ENCODE measurements around the gene CCL17. TPM values are rescaled to one million over a fixed set of nuclear protein-coding genes. Genes with fewer than 3 reads are reported as not detected.

The CCL17 gene
- total and polyA plus RNA-seq, 4 donors: 3.1 to 39.3 (median 3.5) TPM; not detected in 1

DNA sequence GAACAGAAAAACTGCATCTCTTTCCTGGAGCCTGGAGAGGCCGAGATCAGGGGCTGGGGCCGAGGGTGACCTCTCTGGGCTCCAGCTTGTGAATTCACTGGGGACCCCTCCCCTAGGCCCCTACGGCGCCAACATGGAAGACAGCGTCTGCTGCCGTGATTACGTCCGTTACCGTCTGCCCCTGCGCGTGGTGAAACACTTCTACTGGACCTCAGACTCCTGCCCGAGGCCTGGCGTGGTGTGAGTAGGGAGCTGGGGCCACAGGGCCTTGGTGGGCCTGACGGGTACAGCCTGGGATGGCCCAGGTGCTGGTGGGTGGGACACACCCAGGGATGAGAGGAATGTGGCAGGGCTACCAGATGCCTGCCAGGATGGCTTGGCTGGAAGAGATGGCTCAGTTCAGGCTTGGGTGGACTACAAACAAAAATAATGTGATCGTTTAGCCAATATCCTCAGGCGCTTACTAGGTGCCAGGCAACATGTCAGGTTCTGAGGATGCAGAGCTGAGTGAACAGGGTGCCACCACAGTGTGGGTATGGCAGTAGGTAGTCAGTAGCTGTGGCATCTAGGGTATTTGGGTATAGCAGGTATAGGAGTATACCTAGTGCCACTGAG lies 44.1 kb upstream of the CCL17 start:
- Histone ChIP-seq H3K27me3 (ENCODE audit: control insufficient read depth in 3 of 3, insufficient read depth in 3 of 3, low read length in 2 of 3) (no peaks in the 10 kb centered on the region), H3K36me3 (ENCODE audit: control insufficient read depth in 4 of 4, insufficient read depth in 4 of 4, low read length in 4 of 4) (no peaks in the 10 kb centered on the region), H3K4me3 (no peak overlapping the region), H3K27ac (ENCODE audit: low read depth in 1 of 2, low read length in 1 of 2) (no peak overlapping the region), H3K9me3 (ENCODE audit: control insufficient read depth in 4 of 4, insufficient read depth in 3 of 4, low read length in 3 of 4) (no peaks in the 10 kb centered on the region), H3K9ac (ENCODE audit: insufficient read depth in 1 of 2, low read length in 2 of 2) (no peak overlapping the region), H3K4me1 (ENCODE audit: control insufficient read depth in 5 of 5, insufficient read depth in 5 of 5, low read length in 5 of 5) (no peaks in the 10 kb centered on the region)
- TF ChIP-seq, protein P1, sequence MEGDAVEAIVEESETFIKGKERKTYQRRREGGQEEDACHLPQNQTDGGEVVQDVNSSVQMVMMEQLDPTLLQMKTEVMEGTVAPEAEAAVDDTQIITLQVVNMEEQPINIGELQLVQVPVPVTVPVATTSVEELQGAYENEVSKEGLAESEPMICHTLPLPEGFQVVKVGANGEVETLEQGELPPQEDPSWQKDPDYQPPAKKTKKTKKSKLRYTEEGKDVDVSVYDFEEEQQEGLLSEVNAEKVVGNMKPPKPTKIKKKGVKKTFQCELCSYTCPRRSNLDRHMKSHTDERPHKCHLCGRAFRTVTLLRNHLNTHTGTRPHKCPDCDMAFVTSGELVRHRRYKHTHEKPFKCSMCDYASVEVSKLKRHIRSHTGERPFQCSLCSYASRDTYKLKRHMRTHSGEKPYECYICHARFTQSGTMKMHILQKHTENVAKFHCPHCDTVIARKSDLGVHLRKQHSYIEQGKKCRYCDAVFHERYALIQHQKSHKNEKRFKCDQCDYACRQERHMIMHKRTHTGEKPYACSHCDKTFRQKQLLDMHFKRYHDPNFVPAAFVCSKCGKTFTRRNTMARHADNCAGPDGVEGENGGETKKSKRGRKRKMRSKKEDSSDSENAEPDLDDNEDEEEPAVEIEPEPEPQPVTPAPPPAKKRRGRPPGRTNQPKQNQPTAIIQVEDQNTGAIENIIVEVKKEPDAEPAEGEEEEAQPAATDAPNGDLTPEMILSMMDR (IDR thresholded peaks at IDR 0.05; ENCODE audit: control extremely low read depth, extremely low read depth): no peak
- WGBS, 2 donors: 96% methylated on average over 16 of the region's 16 CpGs
- ATAC-seq (ENCODE audit: insufficient read depth, low FRiP score) (no peak), DNase-seq (no peak)

- H3K27me3 ChIP-seq (ENCODE audit: control insufficient read depth in 3 of 3, insufficient read depth in 3 of 3, low read length in 2 of 3): no peaks in the 10 kb centered on the region
- peaks cover 0 to 1% (median 0%) of the 10 kb centered on the region in 5 donors for H3K4me1 ChIP-seq (ENCODE audit: control insufficient read depth in 5 of 5, insufficient read depth in 5 of 5, low read length in 5 of 5)
- TF ChIP-seq, protein P1 (IDR thresholded peaks at IDR 0.05; ENCODE audit: control extremely low read depth, extremely low read depth): no peak
- DNase-seq (no peak), ATAC-seq (ENCODE audit: insufficient read depth, low FRiP score) (no peak)
- H3K36me3 ChIP-seq (ENCODE audit: control insufficient read depth in 4 of 4, insufficient read depth in 4 of 4, low read length in 4 of 4): no peaks in the 10 kb centered on the region
- WGBS, 2 donors: 68 to 83% methylated on average over 4 of the region's 4 CpGs
- no peak overlapping the region for H3K4me3 ChIP-seq
- H3K9ac ChIP-seq (ENCODE audit: insufficient read depth in 1 of 2, low read length in 2 of 2): no peak overlapping the region
- H3K9me3 ChIP-seq (ENCODE audit: control insufficient read depth in 4 of 4, insufficient read depth in 3 of 4, low read length in 3 of 4): no peaks in the 10 kb centered on the region
- no peak overlapping the region for H3K27ac ChIP-seq (ENCODE audit: low read depth in 1 of 2, low read length in 1 of 2)
These were observed 43.2 kb upstream of the CCL17 start for GRCh38 chr16:57361404-57361803.

- DNase-seq (no peak), ATAC-seq (ENCODE audit: insufficient read depth, low FRiP score) (no peak)
- H3K36me3 ChIP-seq (ENCODE audit: control insufficient read depth in 4 of 4, insufficient read depth in 4 of 4, low read length in 4 of 4): no peaks in the 10 kb centered on the region
- H3K27ac ChIP-seq (ENCODE audit: low read depth in 1 of 2, low read length in 1 of 2): no peak overlapping the region
- TF ChIP-seq, protein P1 (IDR thresholded peaks at IDR 0.05; ENCODE audit: control extremely low read depth, extremely low read depth): no peak
- H3K4me3 ChIP-seq: no peak overlapping the region
- peaks cover 0 to 9% (median 0%) of the 10 kb centered on the region in 5 donors for H3K4me1 ChIP-seq (ENCODE audit: control insufficient read depth in 5 of 5, insufficient read depth in 5 of 5, low read length in 5 of 5)
- no peaks in the 10 kb centered on the region for H3K27me3 ChIP-seq (ENCODE audit: control insufficient read depth in 3 of 3, insufficient read depth in 3 of 3, low read length in 2 of 3)
- 96 to 100% methylated on average over 3 of the region's 3 CpGs for WGBS, 2 donors
- H3K9me3 ChIP-seq (ENCODE audit: control insufficient read depth in 4 of 4, insufficient read depth in 3 of 4, low read length in 3 of 4): no peaks in the 10 kb centered on the region
- no peak overlapping the region for H3K9ac ChIP-seq (ENCODE audit: insufficient read depth in 1 of 2, low read length in 2 of 2)
These were observed 40.4 kb upstream of the CCL17 start for GRCh38 chr16:57364143-57364542.

All from lung (tissue), 12 donors.